ENCODE measurements around the gene C9orf152.

DNA sequence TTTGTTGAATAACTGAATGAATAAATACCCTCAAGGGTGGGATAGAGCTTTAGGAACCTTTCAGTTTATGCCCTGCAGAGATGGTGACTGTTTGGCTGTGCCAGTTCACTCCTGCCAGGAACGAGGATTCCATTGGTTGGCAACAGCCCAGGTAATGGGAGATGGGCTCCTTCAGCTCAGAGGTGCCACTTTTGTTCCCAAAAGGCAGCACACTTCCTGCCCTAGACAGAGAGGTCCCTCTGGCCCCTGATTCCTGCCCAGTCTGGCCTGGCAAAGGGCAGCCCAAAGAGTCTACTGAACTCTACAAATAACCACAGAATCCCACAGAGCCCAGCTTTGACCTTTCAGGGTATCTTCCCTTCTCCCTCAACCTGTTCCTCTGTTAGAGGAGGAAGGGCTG, 1.6 kb downstream of the C9orf152 start:
- TF ChIP-seq CTCF (IDR thresholded peaks at IDR 0.05 in 8 of 11, conservative IDR thresholded peaks at IDR 0.05 in 3 of 11) (no peak), POLR2A (IDR thresholded peaks at IDR 0.05) (no peak)

All from spleen (tissue), 7 donors.